Glomerular visceral epithelial cell (primary cell): ENCODE data around the gene EN1.

Experiments
- DNase-seq: peaks from one replicate; pipeline ENCODE4 v3.0.0-alpha.2; 2016; ENCODE audit errors: extremely low spot score

EN1 gene

GRCh38 chr2:118822572-118822971, 24.9 kb downstream of the EN1 start:
- DNase-seq = no peak

GRCh38 chr2:118822015-118822414, 25.4 kb downstream of the EN1 start:
- no peak for DNase-seq

GRCh38 chr2:118817469-118817868, 30.0 kb downstream of the EN1 start:
- DNase-seq = no peak

GRCh38 chr2:118816669-118817068, 30.8 kb downstream of the EN1 start:
- DNase-seq = no peak

GRCh38 chr2:118815731-118816130, 31.7 kb downstream of the EN1 start:
- DNase-seq = no peak

GRCh38 chr2:118815314-118815713, 32.1 kb downstream of the EN1 start:
- no peak for DNase-seq

- DNase-seq = no peak
Observed at GRCh38 chr2:118814368-118814767, 33.1 kb downstream of the EN1 start.

- no peak for DNase-seq
Observed at GRCh38 chr2:118813601-118814339, 33.7 kb downstream of the EN1 start.

- DNase-seq = no peak
Observed at GRCh38 chr2:118813111-118813510, 34.3 kb downstream of the EN1 start.

- DNase-seq = no peak
Observed at GRCh38 chr2:118812552-118812951, 34.9 kb downstream of the EN1 start.

GRCh38 chr2:118811514-118812115, 35.8 kb downstream of the EN1 start:
- no peak for DNase-seq

- no peak for DNase-seq
Observed at GRCh38 chr2:118810766-118811165, 36.7 kb downstream of the EN1 start.

GRCh38 chr2:118808429-118808809, 39.0 kb downstream of the EN1 start:
- DNase-seq = no peak

GRCh38 chr2:118807668-118808428, 39.6 kb downstream of the EN1 start:
- DNase-seq = no peak

- DNase-seq = no peak
Observed at GRCh38 chr2:118806797-118807667, 40.4 kb downstream of the EN1 start.

- no peak for DNase-seq
Observed at GRCh38 chr2:118805064-118805690, 42.3 kb downstream of the EN1 start.

- DNase-seq = no peak
Observed at GRCh38 chr2:118803012-118803411, 44.4 kb downstream of the EN1 start.

- no peak for DNase-seq
Observed at GRCh38 chr2:118801151-118801550, 46.3 kb downstream of the EN1 start.

- no peak for DNase-seq
Observed at GRCh38 chr2:118800736-118801135, 46.7 kb downstream of the EN1 start.

- no peak for DNase-seq
Observed at GRCh38 chr2:118794546-118794945, 52.9 kb downstream of the EN1 start.
